ENCODE measurements around the gene RNF183.

RNF183 gene

DNA sequence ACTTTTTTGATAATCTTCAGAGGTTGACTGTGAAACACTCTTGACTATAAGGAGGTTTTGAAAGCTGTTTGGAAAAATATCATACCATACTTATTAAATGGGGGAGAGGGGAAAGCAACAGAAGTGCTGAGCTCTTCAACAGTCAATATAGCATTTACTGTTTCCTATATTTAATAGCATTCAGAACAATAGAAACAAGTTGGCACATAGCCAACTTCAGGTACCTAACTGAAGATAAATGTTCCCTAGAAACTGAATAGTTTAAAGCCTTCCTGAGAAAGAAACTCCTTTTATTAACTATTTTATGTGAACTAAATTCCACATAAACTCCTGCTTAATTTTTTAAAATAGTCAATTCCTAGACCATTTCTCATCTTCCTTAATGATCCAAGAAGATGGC is 55.5 kb downstream of the RNF183 start:
- no peak overlapping the region for H3K4me3 ChIP-seq (ENCODE audit: low read length)
- TF ChIP-seq EZH2 (optimal IDR thresholded peaks at IDR 0.05; ENCODE audit: low read depth, low read length) (no peak), EZH2phosphoT487 (IDR thresholded peaks at IDR 0.05; ENCODE audit: low read length) (no peak)
- TF ChIP-seq, protein P1, sequence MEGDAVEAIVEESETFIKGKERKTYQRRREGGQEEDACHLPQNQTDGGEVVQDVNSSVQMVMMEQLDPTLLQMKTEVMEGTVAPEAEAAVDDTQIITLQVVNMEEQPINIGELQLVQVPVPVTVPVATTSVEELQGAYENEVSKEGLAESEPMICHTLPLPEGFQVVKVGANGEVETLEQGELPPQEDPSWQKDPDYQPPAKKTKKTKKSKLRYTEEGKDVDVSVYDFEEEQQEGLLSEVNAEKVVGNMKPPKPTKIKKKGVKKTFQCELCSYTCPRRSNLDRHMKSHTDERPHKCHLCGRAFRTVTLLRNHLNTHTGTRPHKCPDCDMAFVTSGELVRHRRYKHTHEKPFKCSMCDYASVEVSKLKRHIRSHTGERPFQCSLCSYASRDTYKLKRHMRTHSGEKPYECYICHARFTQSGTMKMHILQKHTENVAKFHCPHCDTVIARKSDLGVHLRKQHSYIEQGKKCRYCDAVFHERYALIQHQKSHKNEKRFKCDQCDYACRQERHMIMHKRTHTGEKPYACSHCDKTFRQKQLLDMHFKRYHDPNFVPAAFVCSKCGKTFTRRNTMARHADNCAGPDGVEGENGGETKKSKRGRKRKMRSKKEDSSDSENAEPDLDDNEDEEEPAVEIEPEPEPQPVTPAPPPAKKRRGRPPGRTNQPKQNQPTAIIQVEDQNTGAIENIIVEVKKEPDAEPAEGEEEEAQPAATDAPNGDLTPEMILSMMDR (IDR thresholded peaks at IDR 0.05; ENCODE audit: low read length) = no peak
- H3K4me1 ChIP-seq (ENCODE audit: low read length) = peaks cover 4% of the 10 kb centered on the region; the same call in 1 of the 2 replicates
- DNase-seq = no peak
- no peaks in the 10 kb centered on the region for H4K20me1 ChIP-seq (ENCODE audit: insufficient read depth, low read length)
- H3K79me2 ChIP-seq (ENCODE audit: low read length) = no peaks in the 10 kb centered on the region
- H3K4me2 ChIP-seq (ENCODE audit: low read depth, low read length) = no peak overlapping the region
- H3K9me3 ChIP-seq (replicated peaks; ENCODE audit: insufficient read depth, low read length) = no peaks in the 10 kb centered on the region
- no peak overlapping the region for H2AFZ ChIP-seq (ENCODE audit: low read length)
- H3K27ac ChIP-seq (ENCODE audit: low read length) = no peak overlapping the region
- H3K9me2 ChIP-seq (replicated peaks; ENCODE audit: insufficient read depth, low read length) = no peaks in the 10 kb centered on the region
- no peak overlapping the region for H3K9ac ChIP-seq (ENCODE audit: low read length)
- H3K27me3 ChIP-seq (replicated peaks; ENCODE audit: insufficient read depth, low read length) = no peaks in the 10 kb centered on the region
- H3K36me3 ChIP-seq (replicated peaks; ENCODE audit: insufficient read depth, low read length) = no peaks in the 10 kb centered on the region
- H3F3A ChIP-seq (ENCODE audit: insufficient read depth, low read length) = no peaks in the 10 kb centered on the region
